Stimulated activated CD8-positive, alpha-beta memory T cell treated with anti-CD3 and anti-CD28 coated beads, Interleukin-15, amount 100 ng/mL, for 4 hours (primary cell): ENCODE measurements around the gene CST8.

Source experiments
- DNase-seq, 2 donors: peaks; one replicate each; pipeline ENCODE4 v3.0.0-alpha.2; 2020; ENCODE audit warnings: low read depth in 2 of 2

The CST8 gene

GRCh38 chr20:23524146-23524545 is 33.2 kb downstream of the CST8 start:
- DNase-seq, result no peak

- no peak for DNase-seq
These were observed 35.9 kb downstream of the CST8 start for GRCh38 chr20:23526850-23527249.

GRCh38 chr20:23528867-23529431 is 38.0 kb downstream of the CST8 start:
- DNase-seq, result no peak

GRCh38 chr20:23530937-23531567 is 40.1 kb downstream of the CST8 start:
- DNase-seq, result no peak

GRCh38 chr20:23532533-23532932 is 41.6 kb downstream of the CST8 start:
- no peak for DNase-seq

GRCh38 chr20:23533161-23533560 is 42.2 kb downstream of the CST8 start:
- no peak for DNase-seq

- DNase-seq, result no peak
These were observed 44.1 kb downstream of the CST8 start for GRCh38 chr20:23534801-23535593.

GRCh38 chr20:23536328-23536974 is 45.5 kb downstream of the CST8 start:
- DNase-seq, result no peak

GRCh38 chr20:23537030-23537429 is 46.1 kb downstream of the CST8 start:
- DNase-seq, result no peak

GRCh38 chr20:23540624-23541023 is 49.7 kb downstream of the CST8 start:
- no peak for DNase-seq

GRCh38 chr20:23541330-23541729 is 50.4 kb downstream of the CST8 start:
- DNase-seq, result no peak

GRCh38 chr20:23541776-23542175 is 50.9 kb downstream of the CST8 start:
- no peak for DNase-seq

GRCh38 chr20:23542801-23543200 is 51.9 kb downstream of the CST8 start:
- DNase-seq, result no peak

GRCh38 chr20:23544133-23544532 is 53.2 kb downstream of the CST8 start:
- no peak for DNase-seq
